Amniotic epithelial cell (primary cell): ENCODE results near the gene PIGZ.

Experiments used
- DNase-seq: peaks from one replicate; pipeline ENCODE4 v3.0.0-alpha.2; 2010; ENCODE audit warnings: low read depth

The PIGZ gene, protein sequence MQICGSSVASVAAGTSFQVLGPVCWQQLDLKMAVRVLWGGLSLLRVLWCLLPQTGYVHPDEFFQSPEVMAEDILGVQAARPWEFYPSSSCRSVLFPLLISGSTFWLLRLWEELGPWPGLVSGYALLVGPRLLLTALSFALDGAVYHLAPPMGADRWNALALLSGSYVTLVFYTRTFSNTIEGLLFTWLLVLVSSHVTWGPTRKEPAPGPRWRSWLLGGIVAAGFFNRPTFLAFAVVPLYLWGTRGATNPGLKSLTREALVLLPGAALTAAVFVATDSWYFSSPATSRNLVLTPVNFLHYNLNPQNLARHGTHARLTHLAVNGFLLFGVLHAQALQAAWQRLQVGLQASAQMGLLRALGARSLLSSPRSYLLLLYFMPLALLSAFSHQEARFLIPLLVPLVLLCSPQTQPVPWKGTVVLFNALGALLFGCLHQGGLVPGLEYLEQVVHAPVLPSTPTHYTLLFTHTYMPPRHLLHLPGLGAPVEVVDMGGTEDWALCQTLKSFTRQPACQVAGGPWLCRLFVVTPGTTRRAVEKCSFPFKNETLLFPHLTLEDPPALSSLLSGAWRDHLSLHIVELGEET

DNA sequence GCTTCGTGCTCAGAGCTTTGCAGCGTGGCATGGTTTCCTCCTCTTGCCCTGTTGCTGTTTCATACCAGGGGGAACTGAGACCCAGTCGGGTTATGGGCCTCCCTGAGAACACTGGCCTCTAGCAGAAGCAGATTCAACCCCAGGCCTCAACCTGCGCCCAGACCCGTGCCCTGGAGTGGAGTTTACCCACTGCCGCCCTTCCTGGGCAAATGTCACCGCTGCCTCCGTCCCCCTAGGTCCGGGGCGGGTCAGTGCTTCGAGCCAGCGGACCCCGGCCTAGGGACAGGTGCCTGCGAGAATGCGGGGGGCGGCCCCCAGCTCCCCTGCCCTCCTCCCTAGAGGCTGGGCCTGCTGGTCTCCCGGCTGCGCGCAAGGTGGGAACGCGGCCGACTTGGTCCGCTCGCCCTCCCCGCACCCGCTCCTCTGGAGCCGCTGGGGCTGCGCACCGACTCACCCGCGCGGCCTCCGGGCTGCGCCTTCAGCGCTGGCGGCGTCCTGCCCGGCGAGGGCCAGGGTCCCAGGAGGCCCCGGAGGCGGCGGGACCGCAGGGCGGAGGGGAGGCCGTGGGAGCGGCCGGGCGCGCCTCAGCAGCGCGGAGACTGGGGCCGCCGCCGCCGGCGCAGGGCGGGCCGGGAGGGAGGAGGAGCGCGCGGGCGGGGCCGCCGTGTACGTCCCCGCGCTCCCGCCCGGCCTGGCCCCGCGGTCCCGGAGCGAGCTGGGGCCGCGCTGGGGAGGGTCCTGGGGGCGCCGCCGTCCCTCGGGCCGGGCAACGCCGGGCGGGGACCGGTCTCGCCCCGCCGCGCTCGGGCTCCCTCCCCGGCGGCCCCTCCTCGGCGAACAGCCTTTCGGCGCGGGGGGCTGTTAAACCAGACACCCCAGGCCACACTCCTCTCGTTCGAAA is at the start of gene PIGZ:
Gene PIGZ, minus strand, starts transcription at position 601 of the 901 bp plus-strand sequence. CDS start 16,802 bp downstream, outside the sequence.
- no peak for DNase-seq

DNA sequence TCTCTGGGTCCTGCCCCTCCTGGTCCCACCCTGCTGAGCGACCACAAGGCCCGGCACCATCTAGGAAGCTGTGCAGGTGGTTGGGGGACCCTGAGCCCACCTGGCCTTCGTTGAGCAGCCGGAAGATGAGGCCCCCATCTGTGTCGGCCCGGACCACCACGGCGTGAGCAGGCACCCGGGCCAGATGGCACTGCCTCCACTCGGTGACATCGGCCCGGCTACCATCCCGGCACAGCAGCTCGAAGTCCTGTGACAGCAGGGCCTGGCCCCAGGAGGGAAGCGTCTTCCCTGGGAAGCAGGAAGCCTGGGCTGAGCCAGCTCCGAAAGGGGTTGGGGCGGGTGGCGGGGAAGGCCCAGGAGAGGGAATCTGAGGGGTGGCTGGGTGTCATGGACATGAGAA is 48.4 kb upstream of the PIGZ start:
- no peak for DNase-seq

DNA sequence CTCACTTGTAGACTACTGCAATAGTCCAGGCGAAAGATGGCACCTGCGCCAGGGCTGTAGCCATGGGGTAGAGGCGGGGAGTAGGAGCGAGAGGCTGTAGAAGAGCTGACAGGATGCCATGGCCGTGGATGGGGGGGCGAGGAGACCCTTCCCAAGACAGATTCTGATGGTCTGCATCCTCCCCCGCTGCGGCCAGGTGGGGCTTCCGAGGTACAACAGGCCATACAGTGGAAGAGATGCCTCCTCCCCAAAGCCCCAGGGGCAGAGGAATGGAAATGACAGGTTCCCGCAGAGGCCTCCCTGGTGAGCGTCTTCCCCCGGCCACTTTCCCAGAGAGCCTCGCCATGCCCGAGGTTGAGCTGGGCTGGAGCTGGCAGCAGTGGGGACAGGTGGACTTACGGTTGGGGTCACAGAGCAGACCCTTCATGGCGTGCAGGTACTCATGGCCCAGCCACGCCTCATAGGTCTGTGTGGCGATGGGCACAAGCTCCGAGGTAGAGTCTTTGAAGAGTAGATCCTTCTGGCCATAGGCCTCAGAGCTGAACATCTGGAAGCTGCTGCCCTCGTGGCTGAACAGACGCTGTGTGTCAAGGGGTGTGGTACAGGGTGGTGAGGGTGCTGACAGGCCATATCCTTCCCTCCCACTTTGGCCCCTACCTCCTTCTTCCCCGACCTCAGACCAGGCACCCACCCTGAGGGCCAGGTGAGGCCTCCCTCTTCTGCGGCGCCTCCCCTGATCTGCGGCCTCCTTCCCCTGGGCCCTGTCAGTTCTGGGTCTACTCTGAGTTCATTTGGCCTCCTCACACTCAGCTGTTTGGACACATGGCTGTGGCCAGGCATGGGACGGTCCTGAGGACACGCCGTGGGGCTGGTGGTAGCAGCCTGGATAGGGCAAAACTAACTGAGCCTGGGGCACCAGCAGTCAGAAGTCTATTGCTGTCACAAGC is 47.4 kb upstream of the PIGZ start:
- DNase-seq, result no peak

DNA sequence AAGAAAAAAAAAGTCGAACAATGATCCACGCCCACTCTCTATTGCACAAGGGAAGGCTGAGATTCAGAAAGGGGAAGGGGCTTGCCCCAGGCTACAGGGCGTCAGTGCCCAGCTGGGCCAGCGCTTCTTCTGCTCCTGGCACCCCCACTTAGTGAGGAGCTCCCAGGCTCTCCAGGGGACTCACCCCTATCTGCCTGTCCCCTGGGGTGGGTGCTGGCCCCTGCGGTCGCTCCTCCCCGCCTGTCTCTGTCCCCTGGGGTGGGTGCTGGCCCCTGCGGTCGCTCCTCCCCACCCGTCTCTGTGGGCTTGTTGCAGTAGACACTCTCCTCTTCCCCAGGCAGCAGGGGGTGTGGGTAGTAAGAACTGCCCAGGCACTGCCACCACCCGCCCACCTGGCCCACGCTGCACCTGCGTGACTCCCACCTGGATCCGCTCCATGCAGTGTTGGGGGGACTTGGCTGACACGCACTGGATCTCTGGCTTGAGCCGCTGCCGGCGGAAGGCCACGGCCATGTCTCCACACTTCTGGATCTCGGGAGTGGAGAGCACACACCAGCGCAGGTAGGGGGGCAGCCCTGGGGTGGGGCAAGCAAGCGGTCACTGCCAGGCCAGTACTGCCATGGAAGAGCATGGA is 46.4 kb upstream of the PIGZ start:
- no peak for DNase-seq

DNA sequence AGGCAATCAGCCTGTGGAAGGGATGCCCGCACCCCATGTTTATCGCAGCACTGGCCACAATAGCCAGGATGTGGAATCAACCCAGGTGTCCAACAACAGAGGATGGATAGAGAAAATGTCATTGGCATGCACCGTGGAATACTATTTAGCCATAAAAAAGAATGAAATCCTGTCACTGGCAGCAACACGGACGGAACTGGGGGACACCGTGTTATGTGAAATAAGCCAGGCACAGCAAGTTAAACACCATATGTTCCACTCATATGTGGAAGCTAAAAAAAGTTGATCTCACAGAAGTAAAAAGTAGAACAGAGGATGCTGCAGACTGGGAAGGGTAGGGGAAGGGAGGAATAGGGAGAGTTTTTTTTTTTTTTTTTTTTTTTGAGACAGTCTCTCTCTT is 45.4 kb upstream of the PIGZ start:
- no peak for DNase-seq

DNA sequence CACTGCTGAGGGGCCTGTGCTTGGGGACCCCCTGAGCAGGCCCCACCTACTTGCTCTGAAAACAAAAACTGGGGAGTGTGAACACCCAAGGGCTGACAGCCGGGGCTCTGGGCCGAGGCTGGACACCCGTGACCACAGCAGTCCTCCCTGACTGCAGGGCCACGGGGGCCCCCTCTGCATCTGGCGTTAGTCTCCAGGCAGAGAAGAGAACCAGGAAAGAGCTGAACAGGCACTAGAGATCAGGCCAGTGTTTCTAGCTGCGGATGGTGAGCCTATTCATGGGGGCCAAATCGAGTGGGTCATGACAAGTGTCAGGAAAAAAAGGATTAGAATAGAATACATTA is 43.9 kb upstream of the PIGZ start:
- no peak for DNase-seq

DNA sequence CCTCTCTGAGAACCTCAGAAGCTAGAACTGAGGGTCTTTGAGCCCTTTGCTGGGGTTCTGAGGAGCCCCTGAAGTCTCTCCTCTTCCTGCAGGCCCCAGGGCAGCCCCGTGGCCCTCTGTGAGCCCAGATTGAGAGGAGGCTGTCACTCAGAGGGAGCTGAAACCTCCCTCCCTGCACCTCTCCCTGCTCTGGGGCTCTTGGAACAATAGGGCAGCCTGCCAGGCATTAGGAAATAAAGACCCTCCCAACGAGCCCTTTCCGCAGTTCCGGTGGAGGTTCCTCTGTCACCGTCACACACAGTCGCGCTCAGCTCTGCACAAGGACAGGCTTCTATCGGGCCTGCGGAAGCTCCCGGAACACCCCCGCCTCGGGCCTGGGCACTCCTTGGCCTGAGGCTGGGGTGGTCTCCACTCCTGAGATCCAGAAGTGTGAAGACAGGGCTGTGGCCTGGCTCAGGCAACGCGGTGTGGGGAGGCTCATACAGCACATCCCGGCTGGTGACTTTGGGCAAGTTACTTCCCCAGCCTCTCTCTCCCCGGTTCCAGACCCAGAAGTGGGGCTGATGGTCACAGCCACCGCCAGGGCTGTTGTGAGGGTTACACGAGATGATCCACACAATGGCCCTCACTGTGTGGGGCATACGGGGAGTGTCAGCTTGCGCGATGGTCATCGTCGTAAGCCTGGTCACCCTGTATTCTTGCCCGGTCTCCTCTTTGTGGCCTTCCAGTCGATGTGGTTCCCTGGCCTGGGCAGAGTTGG is 43.3 kb upstream of the PIGZ start:
- DNase-seq, result no peak

DNA sequence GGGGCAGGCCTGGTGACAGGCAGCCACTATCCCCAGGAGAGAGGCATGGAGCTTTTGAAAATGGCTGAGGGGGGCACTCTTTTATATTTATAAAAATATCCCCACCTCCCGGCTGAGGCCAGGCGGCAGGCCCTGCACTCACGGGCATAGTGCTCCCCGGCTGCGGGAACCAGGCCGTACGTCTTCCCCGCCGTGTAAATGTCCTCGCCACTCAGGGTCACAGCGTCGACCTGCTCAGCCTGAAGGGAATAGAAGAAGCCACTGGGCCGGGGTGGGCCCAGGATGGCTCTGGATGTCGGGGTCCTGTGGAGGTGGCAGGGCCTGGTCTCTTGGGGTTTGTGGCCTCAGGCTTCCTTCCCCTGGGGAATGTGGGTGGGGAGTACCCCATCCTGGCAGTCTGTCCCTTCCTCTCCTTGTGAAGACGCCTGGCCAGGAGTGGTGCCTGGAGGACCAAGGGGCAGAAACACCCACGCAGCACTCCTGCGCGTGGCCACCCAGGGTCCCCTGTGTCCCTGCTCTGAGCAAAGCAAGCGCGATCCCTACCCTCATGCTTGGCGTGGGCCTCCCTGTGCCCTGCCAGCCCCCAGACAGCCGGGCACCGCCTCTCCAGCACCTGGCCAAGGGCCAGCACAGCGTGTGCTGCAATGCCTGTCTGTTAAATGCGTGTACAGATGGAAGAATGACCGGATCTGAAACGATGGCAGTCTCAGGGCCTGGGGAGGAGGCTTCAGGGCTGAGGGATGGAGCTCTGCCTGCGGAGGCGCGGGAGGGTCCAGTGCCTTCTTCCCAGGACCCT is 42.1 kb upstream of the PIGZ start:
- DNase-seq, result no peak

DNA sequence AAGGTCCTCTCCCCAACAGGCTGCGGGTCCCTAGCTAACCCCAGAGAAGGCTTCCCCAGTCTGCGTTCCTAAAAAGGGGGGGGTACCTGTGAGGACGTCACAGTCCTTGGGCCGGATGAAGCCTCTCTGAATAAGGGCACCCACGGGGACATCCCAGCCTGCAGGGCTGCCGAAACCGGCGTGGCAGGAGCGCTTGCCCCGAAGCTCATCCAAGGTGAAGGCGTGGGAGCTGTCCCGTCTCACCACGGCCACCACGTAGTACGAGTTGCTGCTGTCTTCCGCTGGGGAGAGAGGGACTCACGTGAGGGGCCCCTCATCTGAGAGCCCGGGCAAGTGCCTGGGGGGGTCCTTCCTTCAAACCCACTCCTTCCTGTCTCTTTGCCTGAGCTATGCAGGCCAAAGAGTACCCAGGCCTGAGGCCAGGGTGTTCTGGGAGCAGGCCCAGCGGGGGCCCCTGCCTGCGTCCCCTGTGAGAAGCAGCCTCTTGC is 40.9 kb upstream of the PIGZ start:
- no peak for DNase-seq

DNA sequence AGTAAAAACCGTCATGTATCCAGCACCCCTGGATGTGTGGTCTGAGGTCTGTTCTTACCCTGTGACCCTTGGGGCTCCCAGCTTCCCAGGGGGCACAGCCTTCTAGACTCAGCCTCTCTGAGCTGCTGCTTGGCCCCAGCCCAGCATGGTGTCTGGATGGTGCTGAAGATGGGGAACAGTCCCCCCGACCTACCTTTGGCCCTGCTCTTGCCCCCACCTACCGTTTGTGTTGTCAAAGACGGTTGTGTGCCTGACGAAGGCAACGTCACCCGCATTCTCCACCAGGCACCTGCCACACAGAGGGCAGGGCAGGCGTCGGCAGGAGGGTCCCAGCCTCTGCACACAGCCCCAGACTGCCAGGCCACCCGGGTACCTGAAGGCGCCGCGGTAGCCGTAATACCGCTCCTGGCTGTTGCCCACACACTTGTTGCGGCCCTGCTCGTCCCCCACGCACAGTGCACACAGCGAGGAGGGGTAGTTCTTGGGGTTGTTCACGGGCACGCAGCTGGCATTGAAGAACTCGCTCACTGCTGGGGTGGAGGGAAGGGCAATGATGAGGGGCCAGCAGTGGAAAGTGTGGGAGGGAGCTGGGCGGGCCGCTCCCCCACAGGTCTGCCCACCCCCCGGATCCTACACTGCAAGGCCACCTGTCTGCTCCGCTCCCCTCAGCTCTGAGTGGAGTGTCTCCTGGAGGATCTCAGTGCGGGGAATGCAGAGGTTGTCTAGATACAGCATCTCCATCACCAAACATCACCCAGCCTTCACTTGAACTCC is 40.0 kb upstream of the PIGZ start:
- no peak for DNase-seq

DNA sequence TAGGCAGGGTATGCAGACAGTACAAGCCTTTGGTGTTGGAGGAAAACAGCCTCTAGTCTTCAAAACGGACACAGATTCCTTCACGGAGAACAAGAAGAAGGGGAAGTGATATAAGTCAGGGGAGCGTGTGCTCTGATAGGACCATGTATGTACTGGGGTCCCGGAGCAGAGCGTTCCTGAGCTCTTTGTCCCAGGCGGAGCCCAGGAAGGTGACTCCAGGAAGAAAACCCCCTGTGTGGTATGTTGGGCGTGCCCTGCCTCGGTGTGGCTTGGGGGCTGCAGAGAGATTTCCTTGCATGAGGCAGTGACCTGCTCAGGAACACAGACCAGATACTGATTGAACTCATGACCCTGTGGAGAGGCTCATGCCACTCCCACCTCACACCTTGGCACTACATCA is 39.3 kb upstream of the PIGZ start:
- DNase-seq, result no peak

DNA sequence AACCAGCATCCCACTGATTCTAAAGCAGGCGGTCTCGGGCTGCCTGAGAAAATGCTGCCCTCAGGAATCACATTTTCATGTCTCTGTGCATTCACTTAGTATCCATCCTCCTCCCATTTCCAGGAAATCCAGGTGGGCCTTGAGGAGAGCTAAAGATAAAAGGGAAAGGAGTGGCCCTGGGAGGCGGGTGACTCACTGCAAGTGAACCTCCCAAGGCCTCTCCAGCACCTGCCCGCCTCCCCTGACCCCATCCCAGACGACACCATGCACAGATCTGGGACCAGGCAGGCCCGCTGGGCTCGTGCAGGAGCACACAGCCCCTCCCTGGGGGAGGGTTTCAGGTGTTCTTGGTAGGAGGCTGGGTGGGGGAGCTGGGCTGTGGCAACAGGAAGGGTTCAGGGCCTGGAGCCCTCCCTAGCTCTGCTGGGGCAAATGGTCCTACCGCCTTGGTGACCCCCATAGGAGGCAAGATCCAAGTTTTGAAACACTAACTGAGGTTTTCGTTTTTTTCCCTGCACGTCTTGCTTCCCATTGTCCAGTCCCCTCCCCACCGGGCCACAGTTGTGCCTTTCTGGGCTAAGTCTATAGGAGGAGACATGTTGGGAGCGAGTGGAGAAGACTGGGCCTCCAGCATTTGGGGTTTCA is 38.8 kb upstream of the PIGZ start:
- DNase-seq, result no peak

DNA sequence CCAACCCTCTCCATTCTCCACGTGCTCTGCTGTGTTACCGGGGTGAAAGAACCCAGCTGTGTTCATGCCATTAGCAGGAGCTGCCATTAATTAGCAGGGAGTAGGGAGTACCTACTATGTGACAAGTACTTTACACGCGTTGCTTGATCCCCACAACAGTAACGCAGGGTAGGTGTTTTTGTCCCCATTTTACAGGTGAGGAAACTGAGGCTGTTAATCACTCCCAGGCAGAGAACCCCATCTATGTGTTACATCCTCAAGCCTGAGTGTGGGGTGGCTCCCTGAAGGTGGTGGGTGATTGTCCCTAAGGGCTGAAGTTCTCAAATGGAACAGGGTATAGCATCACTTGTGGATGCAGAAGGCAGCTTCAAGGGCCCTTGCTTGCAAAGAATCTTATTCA is 38.2 kb upstream of the PIGZ start:
- no peak for DNase-seq

DNA sequence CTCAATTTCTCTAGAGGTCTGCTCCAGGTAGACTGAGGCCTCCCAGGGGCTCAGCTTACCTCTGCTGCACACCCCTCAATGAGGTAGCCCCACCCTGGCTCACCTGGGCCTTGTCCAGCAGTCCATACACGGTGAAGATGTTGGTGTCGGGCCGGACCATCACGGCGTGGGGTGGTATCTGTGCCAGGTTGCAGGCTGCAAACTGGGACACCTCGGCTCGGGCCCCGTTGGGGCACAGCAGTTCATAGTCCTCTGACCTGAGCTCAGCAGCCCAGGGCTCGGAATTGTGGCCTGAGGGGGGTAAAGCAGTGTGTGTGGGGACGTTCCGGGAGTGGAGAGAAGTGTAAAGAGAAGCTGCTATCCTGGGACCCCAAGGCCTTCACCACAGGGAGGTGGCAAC is 37.8 kb upstream of the PIGZ start:
- DNase-seq, result no peak

DNA sequence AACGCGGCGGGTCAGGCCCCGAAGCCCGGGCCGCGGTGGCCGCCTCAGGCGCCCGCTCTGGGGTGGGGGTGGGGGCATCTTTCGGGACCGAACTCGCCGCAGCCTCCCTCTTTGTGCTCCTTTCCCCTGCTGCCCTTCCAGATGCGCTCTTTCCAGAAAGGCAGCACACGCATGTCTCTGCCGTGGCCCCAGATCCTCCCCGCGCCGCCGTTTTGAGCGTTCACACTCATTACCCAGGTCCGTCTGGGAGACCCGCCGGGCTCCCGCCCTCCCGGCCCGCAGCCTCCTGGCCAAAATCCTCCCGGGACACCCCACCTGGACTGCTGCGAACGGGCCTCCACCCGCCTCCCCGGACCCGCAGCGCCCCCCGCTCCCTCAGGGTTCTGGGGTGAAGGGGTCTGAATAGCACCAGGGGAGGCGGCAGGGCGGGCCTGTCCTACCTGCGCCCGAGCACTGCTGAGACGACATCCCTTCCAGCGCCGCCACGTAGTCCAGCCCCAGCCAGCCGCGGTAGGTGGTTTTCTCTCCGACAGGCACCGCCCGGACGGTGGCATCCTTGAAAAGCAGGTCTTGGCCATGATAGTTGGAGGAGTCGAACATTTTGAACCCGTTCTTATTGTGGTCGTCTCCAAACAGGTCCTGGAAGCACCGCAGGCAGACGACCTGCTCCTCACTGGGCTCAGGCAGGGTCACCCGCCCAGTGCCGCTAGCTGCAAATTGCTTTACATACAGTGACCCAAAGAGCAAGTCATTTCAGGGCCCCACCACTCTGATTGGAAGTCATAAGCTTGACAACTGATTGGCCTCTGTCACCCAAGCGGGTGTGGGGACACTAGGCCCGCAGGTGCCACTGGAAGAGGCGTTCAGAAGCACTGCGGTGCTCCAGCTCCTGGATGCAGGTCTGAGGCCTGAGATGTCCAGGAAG is 35.1 kb upstream of the PIGZ start:
- DNase-seq, result no peak

DNA sequence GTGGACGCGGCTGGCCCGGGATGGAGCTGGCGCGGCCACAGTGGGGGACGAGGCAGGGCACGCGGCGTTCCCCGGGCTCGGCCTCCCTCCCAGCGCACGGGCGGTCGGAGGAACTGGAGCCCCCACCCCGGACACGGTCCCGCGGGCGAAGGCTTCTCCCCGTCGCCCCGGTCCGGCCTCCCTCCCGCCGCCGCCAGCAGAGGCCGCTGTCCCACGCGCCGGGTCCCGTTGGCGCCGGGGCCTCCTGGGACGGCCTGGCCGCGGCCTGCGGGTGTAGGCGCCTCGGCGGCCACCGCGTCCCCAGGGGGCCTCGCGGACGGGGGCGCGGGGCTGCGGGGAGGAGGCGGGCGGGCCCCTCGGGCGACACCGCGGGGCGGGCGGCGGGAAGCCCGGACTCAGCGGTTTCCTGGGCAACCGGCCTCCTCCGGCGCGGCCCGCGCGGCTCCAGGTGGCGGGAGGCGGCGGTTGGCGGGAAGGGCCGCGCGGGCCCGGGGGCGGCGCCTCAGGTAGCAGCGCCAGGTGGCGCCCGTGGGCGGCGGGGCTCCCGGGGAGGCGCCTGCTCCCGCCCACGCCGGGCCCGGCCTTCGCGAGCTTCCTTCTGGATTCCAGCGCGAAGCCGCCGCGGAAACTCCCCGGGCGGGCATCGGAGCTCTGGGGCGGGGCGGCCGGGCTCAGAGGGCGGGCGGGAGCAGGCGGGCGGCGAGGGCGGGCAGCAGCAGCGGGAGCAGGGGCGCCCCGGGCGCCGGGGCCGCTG is 34.2 kb upstream of the PIGZ start:
- DNase-seq, result peak; percentile 62
